NCI-H460 (cell line): ENCODE measurements around the gene TGFBR2. TPM values are rescaled to one million over a fixed set of nuclear protein-coding genes. Genes with fewer than 3 reads are reported as not detected.
"Not testable (repeated sequence)": the region's sequence is repeated elsewhere in the genome, so short reads cannot be mapped to it uniquely, and the experiment has no call there.

Source experiments
- DNase-seq: peaks from one replicate; pipeline ENCODE4 v3.0.0-alpha.2; 2016; ENCODE audit warnings: low read depth; ENCODE audit errors: extremely low read depth
- total RNA-seq: library from RNA; depleted of rRNA; stranded (reverse); fragments of >200 nt; shearing (Covaris generic); gene quantifications from 2 replicates; pipeline ENCODE4 v1.2.3, GENCODE V29; 2014

The TGFBR2 gene
- total RNA-seq, 1 experiment from 2014 or later, result 7.2 TPM

DNA sequence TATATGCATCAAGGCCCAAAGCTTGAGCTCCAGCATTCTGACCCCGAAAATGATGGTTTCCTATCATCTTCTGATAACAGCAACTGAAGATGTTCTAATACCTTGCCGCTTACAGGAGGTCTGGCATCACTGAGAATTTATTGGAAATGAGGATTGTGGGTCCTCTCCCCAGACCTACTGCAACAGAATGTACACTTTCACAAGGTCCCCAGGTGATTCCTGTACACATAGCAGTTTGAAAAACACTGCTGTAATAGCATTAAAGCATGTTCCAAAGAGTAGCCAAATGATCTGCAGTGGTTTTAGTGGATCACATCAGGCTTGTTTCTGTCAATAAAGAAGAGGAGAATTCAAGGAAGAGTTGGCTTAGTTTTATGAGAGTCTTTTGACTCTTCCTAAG lies 11.3 kb downstream of the TGFBR2 start:
- no peak for DNase-seq

DNA sequence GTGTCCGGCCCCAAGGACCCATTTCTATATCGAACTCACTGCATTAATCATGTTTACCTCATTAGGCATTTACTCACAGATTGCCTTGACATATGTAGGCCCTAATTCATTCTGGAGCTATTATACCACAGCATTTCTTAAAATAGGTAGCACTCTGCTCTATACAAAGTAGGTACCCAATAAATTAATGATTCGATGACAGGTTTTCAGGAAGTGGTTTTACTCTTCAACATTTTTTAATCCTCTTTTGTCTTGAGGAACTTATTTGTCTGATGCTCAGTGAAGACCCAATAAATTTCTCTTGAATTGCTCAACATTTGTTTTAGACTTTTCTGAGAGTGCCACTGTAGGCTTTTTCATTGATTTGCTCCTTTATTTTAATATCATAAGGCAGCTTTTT lies 12.1 kb downstream of the TGFBR2 start:
- DNase-seq, result no peak

DNA sequence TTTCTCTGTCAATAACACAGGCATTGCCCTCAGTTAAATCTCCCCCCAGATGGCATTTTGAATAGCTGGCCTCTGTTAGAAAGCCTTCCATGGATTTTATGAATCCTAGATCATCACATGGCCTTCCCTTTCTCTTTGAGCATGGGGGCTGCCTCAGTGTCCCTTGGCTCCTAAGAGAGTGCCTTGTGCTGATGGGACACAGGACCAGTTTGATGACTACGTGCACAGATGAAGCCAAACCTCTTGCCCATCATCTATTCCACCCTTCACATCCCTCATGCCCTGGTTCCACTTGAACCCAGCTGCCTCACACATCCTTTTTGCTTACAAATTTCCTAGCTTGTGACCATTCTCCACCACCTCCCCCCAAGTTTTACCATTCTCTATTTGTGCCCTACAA lies 12.9 kb downstream of the TGFBR2 start:
- no peak for DNase-seq

DNA sequence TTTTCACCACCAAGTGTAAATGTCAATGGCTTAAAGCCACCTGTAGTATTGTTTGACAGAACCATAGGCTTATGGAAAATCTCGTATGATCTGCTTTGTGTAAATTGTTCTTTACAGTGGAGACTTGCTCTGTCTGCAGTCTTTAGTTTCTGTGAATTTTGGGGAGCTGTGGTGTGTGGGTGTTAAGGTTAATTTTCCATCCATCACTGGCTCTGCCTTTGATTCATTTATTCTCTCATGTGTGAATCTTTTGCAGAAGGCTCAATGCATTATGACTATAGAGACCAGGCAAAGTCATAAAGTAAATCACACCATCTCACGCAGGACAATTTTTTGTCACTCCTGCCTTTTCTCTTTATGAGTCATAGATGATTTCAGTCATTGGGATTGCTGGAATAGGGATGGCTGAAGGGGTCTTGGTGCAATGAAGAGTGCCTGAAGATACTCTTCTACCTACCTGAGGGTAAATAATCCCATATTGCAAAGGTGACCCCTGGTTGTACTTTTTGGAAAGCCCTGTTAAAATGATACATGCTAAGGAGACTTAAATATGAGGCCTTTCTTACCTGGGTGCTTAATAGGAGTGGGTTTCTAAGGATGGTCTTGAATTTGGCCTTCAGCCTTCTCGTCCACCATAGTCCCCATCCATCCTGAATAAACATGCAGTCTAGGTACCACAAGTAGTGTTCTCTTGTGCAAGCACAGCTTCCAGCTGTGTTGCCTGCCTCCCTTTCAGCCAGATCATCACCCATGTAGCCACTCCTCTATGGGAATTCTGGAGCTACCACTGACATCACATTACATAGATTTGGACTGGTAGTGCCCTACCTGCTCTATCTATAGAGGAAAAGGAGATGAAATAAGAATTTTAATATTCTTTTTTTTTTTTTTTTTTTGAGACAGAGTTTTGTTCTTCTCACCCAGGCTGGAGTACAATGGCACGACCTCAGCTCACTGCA lies 14.3 kb downstream of the TGFBR2 start:
- DNase-seq, result no peak

DNA sequence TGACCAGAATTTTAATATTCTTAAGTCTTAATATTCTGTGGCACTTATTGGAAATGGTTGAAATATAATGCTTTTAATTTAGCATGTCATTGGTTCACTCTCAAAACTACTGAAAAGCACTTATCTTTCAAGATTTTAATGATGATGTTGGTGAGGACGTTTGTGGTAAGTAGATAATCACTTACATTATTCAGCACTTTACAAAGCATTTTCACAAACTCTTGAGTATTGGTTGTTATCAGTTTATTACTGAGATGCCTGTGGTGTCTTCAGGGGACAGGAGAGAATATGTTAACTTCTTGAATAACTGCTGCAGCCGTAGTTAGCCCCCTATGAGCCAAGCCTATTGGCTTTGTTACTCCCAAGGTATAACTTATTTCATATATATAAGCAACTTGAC lies 15.2 kb downstream of the TGFBR2 start:
- DNase-seq, result no peak

DNA sequence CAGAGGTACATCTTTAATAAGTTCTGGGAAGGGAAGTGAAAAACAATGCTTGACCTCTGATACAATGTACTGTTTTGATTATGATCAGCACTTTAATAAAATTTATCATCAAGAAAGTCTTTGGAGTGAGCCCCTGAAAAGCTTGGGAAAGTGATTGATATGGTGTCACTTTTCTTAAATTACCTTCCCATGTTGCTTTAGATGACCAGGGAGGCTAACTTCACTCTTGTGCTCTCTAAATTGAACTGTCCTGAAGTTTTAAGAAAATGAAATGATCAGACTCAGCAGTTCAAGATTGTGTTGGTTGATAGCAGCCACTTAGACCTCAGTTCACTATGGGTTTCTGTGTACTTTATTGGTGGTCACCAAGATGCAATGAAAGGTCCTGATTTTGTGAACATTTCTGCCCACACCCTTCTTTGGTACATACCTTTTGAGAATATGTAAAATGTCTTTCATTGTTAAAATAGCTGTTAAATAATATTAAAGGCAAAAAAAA lies 15.7 kb downstream of the TGFBR2 start:
- no peak for DNase-seq

DNA sequence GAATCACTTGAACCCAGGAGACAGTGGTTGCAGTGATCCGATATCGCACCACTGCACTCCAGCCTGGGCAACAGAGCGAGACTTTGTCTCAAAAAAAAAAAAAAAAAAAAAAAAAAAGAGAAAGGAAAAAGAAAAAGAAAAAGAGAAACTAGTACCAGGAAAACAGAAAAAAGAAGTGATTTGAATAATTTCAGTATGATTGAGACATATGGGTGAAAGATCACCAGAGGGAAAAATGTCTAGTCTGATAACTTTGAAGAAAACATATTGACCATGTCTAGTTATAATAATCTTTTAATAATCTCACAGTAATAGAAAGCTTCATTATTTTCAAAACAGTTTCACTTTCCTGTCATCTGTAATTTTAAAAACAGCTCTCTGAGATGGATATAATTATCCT lies 16.4 kb downstream of the TGFBR2 start:
- no peak for DNase-seq

DNA sequence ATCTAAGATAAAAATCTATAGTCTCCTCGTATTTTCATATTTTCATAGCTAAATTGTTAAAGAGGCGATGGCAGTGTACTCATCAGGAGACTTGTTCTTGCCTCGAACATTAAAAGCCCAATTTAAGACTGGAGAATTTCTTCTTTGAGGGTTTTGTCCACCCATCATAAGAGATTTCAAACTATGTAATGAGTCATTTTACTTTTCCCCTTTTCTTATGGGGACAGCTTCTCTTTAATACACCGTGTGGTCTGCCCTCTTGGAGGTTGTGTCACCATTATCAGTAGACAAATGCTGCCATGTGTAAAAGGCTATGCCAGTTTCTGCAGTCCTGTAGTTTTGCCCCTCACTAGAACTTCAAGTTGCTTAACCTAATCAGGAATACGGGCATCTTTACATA lies 16.9 kb downstream of the TGFBR2 start:
- DNase-seq, result no peak

DNA sequence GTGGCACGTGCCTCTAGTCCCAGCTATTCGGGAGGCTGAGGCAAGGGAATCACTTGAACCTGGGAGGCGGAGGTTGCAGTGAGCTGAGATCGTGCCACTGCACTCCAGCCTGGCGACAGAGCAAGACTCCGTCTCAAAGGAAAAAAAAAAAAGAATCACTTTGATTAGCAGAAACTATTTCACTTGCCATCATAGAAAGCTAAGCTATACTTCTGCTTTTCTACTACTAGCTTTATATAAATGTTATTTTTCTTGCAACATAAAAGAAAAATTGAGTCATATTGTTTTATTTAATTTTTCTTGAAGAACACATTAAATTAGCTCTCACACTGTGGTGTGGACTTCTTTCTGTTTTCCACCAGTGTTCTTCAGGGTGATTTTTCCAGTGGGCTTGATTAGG lies 18.1 kb downstream of the TGFBR2 start:
- not testable (repeated sequence) for DNase-seq

DNA sequence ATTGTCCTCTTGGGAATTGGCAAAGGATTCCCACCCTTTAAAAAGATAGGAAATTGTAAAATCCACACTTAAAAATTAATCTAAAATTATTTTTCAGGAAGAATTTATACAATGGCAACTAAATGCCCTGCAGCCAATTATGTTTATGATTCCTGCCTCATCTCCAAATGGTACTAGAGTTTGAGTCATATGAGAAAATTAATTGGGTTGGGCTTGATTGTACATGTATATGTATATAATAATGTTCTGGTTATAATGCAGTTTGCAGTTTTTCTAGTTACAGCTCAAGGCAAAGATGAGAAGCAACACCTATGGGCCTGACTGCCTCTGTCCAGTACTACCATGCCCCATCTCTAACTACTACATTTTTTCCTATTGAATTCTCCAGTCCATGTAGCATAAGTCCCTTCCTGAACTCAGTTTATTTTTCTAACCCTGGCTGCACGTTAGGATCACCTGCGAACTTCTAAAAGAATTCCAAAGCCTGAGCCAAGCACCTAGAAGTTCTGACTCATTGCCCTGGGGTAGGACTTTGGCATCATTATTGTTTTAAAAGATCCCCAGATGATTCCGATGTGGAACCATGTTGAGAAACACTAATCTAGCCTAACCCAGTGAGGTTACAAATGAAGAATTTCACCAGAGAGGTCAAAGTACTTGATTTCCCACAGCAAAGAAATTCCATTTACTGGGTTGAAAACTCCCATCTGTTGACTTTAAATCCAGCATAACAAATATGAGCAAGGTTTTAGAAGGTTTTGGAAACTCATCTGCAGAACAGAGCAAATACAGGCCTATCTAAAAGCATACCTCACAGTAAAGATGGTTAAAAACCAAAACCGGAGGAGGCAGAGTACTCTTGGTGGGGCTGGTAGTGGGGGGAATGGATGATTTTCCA lies 19.4 kb downstream of the TGFBR2 start:
- DNase-seq, result no peak

DNA sequence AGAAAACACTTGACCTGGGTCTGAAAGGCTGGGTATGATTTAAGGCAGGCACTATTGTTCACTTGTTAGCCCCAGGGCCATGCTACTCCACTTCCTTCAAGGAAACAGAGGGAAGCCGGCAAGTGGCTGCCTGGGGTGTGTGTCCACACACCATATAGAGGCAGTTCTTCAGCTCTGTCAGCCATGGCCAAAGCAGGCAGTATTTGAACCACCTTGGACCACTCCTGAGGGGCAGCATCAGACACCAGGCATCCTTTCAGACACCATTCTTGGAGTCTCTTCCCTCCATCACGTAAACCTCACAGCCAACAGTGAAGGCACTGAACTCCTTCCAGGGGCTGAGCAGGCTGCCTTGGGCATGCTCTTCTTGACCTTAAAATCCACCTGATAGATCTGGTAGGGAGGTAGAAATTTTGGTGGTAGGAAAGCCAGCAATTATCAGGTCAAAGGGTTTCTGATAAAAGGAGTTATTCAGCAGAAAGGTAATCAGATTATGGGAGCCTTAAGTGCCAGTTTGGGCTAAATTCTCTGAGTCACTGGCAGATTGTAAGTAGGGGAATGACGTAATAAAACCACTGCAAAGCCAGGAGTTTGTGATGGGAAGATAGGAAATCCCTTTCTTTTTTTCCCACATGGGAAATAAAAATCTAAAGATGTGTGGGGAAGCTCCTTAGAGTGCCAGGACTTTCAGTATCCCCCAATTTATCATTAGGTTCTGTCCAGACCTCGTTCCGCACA lies 20.2 kb downstream of the TGFBR2 start:
- no peak for DNase-seq

DNA sequence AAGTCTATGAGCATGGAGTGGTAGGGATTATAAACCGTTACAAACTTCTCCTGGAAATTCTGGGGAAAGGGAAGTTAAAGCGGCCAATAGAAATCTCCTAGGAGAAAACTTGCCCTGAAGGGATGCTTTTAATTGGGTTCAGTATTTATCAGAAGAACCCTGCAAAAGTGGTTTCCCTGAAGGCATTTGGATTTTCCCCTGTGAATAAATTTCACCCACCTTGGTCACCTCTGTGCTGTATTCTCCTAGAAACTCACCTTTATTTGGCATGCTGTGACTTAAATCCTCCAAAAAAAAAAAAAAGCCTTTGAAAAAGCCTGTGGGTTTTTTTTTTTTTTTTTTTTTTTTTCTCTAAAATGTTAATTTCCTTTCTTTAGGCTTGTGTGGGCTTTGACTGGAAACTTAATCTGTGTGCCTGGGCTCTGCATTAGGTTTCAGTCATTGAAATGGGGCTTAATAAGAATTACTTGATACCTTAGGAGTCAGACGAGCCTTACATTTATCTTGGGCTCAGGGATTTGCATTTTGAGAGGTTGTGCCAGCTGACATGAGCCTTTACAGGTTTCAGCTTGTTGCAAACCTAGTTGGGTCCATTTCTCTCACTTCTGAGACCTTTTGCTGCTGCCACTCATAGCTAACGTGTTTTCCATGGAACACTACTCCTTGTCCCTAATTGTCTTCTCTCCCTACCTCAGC lies 22.0 kb downstream of the TGFBR2 start:
- DNase-seq, result no peak

DNA sequence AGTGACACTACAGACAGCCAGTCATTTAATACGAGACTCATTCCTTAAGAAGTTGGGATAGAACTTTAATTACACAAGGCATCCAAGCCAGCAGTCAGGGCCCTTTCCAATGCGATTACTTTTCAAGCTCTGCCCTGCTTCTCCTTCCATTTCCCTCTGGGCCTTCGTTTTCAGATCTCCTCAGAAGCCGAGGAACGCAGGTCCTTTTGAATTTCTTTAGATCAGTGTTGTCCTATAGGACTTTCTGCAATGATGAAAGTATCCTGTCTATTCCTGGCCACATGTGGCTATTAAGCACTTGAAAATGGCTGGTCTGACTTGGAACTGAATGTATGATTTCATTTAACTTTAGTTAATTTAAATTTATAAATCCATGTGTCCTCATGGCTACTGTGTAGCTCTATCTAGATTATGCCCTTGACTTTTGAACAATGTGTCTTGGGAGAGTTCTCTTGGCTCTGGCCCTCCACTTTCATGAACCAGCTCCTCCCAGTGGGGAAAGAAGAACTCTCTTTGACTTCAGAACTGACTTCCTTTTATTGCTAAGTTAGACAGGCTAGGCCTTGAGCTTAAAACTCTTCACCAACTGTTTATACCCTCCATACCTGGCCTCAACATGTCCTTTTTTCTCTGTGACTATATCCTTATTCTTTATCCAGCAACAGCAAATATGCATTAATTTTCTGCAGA lies 22.6 kb downstream of the TGFBR2 start:
- no peak for DNase-seq

DNA sequence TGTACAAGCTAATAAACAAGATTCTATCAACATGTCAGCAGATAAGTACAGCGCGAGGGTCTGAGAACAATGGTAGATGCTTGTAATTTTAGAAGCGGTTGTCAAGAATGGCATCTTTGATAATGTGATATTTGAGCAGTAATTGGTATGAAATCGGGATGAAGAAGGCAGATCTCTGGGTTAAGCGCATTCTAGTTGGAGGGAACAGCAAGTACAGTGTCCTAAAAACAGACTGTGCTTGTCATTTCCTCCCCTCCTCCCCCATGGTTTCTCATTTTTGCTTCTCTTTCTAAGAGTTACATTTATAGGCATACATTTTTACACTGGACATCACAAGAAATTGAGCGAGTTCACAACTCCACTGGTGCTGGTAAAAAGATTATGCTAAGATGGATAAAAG lies 23.3 kb downstream of the TGFBR2 start:
- no peak for DNase-seq

DNA sequence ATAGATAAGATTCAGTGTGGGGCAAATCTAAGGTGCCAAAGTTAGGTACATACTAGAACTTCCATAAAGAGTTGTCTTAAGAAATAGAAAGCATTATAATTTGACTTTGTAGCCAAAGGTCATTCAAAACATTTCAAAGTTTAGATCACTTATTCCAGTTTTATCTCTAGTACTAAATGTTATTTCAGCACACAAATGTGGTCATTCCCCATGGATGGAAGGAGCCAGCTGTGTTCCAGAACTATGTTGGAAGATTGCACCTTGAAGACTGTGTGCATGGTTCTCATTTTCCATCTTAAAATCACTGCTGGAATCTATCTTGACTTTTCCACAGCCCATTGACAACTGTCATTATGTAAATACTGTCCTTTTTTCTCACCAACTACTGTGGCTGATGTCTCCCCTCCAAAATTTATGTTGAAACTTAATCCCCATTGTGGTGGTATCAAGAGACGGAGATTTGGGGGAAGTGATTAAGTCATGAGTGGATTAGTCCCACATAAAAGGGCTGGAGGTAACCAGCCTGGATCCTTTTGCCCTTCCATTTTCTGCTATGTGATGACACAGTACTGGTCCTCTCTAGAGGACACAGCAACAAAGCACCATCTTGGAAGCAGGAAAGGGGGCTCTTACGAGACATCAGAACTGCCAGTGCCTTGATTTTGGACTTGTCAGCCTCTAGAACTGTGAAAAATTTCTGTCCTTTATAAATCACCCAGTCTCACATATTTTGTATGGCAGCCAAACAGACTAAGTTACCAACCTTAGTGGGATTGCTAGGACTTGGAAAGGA lies 24.0 kb downstream of the TGFBR2 start:
- DNase-seq, result no peak

DNA sequence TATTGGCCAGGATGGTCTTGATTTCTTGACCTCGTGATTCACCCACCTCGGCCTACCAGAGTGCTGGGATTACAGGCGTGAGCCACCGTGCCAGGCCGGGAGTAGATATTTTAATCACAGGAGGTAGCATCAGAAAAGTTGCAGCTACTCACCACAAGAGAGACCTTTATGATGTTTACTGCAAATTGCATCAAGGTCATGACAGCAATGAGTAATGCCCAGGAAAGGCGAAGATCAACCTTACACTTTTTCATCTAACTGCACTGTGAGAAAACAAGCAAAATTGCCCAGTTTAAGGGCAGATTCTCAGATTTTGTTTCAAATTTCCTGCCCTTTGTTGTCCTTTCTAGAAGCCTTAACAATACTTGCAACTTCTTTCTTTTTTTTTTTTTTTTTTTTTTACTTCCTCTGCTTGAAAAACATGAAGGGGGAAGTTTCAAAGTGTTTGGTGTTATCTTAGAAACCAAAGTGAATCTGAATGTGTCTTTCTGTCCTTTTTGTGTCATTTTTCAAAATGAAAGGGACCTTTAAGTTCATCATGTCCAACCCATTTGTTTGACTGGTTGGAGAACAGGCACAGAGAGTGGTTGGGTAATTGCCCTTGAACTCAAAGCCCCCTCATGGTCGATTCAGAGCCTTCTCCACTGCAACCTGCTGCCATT lies 25.0 kb downstream of the TGFBR2 start:
- DNase-seq, result peak; percentile 34

DNA sequence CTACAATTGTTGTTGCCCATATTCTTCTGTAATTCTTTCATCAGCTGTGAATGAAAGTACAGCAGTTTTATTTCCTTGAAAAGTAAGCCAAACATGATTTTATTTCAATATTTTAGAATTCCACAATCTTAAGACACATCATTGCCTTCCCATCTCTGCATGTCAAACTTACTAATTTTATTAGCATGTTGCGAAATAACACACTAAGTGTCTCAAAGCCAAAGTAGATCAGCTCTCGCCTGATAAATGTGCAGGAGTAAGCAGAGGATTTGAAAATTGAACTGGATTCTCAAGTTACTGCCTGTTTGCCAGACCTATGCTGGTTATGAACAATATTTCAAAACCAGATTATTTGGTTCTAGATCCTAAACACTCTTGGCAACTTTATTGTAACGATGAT lies 25.7 kb downstream of the TGFBR2 start:
- DNase-seq, result no peak

DNA sequence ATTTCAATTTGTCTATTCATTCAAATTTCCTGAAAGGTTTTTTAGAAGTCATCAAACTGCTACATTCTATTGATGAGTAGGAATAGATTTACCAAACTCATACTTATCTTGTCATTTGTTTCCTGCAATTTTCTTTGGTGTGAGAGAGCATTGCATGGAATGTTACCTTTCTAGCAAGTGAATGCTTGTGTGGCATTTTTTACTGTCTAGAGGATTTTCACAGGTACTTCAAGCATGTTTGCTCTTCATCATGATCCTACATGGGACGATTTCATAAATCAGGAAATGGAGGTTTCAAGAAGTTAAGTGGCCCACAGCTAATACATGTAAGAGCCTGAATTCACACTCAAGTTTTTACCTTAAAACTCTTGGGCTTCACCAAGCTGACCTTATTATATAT lies 26.1 kb downstream of the TGFBR2 start:
- no peak for DNase-seq
